Activated naive CD4-positive, alpha-beta T cell treated with Interleukin-2 at 50 U/mL for 16 hours (primary cell): Measurements from ENCODE around the gene LHX5.

Experiments
- DNase-seq: peaks from one replicate; pipeline ENCODE4 v3.0.0-alpha.2; 2020

The LHX5 gene

DNA sequence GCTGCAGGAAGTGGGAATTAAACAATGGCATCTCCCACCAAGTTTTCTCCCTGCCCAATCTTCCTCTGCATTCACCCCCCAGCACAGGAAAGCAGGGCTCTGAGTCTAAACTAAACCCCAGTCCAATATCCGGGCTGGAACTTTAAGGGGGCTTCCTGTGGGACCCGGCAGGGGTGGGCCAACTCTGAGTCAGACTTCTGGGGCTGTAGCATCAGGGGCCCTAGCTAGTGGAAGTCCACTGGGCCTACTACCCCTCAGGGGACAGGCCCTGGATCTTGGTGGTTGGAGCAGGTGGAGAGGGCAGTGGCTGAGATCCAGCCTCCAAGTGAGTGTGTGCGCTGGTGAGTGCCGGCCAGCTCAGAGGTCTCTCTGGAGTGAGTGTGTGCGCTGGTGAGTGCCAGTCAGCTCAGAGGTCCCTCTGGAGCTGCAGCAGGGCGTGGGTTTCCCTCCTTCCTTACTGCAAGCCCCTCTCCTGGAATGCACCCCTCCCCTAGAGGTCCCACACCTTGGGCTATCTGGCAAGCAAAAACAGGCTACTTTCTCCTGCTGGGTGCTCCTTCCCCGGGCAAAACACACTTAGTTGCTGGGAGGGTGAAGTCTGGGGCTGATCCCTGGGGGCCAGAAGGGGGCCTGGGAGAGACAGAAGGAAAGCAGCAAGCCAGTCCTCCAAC is 5.6 kb upstream of the LHX5 start:
- no peak for DNase-seq

DNA sequence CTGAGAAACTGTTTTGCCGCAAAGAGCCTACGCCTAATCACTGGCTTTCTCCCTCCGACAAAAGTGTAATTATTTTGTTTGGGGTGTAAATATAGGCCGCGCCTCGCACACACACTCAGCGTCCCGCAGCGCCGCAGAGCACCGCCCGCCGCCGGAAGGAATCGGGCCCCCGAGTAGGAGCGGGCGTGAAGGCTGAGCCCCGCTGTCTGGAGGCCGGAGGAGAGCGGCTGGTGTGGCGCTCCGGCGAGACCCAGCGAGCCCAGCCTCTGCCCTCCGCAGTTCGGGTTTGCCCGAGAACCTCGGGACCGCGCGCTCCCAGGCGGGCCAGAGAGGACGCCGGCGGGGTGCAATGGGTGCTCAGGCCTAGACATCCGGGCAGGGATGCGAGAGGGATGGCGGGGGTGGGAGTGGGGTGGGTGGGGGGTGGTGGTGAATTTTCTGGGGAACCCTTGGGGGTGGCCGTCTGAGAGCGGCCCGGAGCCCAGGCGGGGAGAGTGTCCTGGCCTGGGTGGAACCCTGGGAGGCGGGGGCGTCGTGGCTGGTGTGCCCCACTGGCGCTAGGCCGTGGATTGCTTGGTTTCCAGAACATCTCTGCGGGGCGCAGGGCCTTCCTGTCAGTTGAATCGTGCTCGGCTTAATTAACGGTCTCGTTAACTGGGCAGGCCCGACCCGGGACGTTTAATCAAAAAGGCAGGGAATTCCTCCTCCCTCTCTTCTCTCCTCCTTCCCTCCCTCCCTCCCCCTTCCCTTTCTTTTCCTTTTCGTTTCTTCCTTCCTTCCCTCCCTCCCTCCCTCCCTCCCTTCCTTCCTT is 4.7 kb upstream of the LHX5 start:
- no peak for DNase-seq

DNA sequence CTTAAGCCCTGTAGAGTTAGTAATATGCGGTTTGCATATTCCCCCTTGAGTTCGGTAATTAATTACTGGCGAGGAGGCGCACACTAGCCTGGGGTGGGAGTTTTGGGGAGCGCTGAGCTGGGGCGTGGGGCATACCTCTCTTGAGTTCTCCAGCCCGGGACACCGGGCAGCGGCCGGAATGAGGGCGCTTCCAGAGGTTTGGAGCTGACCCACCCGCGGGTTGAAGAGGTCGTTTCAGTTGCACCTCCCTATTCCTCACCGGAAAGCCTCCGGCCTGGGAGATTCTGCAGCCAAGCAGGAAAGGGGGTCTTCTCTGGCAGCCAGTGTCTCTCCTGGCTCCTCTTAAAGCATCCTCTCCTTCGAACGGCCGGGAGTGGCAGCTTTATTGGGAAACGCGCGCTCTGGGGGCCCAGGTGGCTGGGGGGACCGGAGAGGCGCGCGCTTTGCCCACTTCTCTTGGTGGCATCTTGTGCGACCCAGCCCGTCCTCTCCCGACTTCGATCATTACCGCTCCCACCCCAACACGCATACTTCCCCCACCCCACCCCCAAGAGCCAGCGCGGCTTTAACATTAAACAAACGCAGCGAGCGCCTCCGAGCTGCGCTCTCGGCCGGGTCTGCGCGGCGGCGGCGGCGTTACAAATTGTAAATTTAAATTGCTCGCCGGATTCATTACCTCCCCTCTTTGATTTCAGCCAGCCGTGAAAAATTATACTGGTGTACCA is 3.9 kb upstream of the LHX5 start:
- no peak for DNase-seq

DNA sequence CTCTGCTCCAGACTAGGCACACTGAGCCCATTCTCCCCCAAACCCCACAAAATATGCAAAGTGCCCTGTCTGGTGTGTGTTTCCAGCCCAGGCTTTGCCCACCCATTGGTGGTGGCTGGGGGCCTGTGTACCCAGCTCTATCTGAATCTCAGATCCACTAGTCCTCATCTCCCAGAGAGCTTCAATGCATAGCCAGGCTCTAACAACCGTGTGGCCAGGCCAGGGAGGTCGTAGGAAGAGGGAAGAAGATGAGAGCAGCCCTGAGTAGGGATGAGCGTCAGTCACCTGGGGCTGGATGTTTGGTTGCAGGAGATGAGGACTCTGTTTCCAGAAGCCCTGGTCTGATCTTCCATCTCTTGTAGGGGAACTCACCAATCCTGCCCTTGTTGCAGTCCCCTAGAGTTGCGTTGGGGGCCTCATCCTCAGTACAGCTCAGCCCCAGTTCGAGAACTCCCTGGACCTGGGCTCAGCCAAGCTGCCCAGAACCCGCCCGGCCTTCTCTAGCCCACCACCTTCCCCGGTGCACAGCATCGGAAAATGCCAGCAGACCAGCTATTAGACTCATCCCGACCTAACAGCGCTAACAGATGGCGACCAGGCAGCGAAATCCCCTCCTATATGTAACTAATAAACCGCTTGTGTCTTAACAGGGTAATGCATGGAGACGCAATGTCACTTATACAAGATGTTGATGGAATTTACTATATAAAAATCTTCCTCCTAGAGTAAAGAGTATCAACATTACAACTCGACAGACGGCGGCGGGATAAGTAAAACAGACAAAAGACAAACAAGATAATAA is 3.2 kb upstream of the LHX5 start:
- no peak for DNase-seq

DNA sequence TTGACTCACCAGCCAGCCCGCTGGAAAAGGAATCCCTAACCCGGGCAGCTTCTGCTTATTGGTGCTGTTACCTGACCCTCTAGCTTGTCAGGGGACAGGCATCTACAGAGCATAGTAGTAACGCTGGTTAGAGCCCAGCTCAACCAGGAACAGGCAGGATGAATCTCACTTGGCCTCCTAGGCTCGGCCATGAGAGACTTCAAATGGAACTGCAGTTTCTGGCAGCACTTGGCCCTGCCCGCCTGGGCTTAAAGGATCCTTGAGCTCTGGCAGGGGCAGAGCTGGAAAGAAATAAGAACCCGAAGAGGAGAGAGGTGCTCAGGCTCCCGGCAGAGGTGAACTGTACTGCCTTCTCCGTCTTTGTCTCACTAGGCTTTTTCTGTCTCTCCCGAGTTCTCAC is 2.3 kb upstream of the LHX5 start:
- no peak for DNase-seq

DNA sequence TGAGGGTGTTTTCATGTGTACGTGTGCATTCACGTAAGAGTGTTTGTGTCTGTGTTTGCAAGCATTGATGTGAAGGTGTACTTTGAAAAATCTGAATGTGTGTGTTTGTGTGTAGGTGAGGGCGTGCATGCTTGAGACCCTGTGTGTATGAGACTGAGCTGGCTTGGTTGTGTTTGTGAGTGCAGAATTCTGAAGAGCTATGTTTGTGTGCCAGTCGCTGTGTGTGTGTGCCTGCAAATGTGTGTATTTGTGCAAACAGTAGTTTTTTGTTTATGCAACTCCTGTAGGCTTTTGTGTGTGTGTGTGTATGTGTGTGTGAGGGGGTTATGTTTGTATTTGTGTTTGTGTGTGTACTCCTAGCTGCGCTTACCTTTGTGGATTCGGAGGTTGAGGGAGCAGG is 1.7 kb upstream of the LHX5 start:
- DNase-seq, result no peak

DNA sequence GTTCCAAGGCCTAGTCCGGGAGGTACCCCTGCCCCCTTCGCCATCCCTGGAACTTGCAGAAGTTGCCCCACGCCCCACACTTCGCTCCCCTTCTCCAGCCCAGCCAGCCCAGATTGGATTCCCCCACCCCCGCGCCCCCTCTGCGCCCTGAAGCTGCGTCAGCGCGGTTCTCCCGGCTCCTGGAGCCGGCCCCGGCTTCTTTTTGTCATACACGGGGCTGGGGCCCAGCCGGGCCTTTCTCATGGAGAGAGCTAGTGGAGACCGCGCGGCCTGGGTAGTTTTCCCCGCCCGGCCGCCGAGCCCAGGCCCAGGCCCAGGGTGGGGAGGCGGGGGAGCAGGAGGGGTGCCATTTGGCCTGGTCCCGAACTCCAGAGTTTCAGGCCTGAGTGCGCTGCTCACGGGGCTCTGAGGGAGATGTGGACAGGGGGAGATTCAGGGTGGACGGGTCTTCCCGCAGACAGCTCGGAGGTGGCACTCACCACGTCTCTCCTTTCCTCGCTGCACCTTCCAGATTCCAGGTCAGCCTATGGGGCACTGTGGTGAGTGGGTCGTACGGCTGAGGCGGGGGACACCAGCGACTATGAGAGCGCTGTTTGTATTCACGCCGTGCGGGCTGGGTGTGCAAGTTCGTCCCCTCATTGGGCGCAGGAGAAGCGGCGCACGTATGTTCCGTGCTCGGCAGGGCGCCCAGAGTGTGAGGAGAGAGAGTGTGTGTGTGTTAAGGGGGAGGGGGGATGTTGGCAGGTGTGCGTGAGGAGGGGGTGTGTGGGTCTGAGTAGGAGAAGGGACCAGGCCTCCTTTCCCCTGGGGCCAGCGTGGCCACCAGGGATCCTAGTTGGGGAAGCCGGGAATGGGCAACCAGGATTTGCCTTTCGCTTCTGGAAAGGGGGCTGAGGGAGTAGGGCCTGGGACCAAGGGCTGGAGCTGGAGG is 785 bp upstream of the LHX5 start:
- no peak for DNase-seq

DNA sequence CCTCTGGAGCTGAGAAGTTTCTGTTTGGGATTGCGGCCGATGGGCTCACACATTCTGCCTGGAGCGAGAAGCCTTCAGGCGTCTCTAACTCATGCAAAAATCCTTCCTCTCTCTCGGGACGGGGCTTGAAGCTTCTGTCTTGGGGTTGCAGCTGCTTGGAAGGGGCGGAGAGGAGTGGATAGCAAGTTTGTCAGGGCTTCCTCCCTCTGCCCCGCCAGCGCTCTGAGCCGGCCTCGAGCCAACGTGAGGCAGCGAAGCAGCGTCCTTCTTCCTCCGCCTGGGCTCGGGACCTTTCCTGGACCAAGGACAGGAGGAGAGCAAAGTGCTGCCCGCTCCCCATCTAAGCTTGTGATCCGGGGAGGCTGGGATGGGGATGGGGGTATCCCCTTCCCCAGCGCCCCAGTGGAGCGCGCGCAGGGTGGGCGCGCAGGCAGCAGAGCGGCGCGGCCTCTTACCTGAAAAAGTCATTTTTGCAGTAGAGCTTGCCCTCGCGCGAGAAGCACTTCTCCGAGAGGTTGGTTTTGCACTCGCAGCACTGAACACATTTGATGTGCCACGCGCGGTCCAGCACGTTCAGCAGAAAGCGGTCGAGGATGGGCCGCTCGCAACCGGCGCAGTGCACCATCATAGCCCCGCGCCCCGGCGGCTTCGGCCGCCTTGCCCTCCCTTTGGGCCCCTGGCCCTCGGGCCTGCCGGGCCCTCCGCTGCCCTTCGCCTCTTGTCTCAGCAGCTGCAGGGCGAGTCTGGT is 626 bp downstream of the LHX5 start:
- DNase-seq, result no peak

DNA sequence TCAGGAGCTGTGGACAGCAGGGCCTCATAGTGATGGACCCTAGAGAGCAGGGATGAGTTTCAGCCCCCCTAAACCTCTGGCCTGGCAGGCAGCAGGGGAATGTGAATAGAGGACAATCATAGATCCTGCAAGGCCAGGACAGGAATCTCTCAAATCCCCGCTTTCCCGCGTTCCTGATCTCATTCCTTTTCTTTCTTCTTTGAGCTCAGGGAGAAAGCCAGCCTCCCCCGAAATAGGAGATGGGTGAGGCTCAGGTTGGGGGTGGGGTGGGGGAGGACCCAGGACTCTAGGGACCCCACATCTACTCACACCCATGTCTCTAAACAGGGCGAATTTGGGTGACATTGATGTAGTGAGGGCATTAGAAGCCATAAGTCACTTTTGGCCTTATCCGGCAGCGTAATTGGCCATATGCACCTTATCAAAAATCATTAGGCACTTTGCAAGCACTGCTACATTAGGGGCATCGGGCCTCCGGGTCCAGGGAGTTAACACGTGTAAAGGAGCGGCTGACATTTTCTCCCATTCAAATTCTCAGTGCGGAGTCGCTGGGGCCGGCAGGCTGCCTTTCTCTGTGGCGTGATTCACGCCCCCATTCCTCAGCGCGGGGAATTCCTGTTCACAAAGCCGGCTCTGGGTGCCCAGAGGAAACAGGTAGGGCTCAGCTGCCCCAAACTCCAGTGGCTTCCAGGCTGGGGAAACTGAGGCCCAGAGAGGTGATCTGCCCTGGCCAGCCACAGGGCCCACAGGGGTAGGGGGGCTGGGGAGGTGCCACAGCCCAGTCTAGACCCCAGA is 1.5 kb downstream of the LHX5 start:
- no peak for DNase-seq

DNA sequence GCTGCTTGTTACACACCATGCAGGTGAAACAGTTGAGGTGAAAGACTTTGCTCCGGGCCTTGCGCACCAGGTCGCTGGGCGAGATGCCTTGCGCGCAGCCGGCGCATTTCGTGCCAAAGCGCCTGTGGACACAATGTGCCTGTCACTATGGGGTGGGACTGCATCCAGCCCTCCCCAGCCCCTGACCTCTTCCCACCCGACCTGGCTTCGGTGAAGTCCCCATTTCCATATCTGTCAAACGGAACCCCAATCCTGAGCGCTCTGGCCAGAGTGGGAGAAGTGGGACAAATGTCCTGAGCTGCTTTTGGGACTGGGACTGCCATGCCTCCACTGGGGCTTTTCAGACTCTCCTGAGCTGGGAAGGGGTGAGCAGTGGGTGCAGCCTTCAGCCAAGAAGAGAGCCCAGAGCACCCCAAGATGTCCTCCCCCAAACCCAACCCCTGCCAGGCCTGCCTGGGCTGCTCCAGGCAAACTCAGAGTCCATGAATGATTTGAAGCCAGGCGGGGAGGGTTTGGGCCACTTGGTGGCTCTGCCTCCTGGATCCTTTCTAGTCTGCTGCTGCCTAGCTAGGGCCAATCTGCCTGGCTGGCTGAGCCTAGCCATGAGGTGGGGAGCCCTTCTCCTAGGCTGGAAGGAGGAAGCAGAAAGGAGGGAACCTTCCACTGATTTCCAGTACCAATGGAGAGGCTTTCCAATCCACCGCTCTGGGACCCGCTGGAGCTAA is 2.3 kb downstream of the LHX5 start:
- no peak for DNase-seq

DNA sequence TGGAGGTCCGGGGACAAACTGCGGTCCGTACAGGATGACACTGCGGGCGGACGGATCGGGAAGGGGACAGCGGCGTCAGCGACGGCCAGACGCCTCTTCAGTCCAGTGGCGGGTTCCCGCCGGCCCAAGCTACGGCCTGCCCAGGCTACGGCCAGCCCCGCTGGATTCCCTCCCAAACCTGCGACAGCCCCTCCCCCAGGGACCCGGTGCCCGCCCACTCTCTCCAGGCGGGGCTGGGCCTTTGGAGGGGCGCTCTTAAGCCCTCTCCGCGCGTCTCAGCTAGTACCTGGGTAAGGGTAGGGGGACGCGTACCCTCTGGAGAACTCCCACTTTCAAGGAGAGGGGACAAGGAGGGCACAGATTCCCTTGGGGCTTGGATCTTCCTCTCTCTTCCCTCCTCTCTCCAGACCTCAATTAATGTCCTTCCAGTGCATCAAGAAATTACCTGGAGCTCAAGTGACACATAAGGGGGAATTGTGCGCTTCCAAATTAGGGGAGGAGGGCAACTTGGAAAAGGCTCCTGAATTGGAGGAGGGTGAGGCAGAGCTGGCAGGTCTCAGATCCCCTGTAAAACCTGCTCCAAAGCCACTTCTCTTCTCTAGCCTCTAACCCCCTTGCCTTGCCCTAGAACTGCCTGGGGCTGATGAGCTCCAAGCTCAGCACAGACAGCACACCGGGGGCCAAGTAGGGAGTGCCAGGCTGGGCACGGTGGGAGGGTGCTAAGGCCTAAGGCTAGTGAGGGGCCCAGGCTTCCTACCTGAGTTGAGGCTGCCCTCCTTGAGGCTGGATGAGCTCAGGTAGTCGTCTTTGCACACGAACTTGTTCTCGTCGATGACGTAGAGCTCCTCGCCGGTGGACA is 3.1 kb downstream of the LHX5 start:
- no peak for DNase-seq

DNA sequence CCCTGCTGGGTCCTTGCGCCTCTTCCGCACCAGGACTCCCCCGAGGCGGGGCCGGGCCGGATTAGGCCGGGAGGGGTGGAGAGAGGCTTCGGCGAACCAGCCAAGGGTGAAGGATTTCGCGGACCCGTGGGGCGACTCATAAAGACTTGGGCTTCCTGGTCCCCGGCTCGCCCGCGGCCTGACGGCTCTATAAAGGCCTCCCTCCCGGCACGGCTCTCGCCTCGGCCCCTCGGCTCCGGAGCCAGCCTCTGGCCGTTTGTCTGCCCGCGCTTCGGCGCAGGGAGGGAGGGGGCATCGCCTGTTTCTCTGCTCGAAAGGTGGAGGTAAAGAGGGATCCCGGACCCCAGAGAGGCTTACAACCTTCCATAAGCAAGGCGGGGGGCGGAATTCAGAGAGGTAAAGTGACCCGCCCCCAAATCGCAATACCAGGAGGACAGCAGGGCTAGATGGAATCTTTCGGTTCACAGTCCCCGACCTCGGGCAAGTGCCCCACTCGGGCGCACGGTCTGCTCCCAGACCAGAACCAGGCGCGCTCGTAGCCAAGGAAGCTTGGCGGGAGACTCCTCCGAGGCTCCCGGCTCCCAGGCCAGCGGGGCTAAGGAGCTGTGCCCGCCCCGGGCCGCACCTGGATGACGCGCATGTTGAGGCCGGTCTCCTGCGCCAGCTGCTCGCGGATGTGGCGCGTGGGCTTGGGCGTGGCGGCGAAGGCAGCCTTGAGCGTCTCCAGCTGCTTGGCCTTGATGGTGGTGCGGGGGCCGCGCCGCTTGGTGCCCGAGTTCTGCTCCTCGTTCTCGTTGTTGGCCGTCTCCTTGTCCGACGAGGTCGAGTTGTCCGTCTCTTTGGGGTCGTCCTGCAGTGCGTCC is 3.9 kb downstream of the LHX5 start:
- DNase-seq, result no peak

DNA sequence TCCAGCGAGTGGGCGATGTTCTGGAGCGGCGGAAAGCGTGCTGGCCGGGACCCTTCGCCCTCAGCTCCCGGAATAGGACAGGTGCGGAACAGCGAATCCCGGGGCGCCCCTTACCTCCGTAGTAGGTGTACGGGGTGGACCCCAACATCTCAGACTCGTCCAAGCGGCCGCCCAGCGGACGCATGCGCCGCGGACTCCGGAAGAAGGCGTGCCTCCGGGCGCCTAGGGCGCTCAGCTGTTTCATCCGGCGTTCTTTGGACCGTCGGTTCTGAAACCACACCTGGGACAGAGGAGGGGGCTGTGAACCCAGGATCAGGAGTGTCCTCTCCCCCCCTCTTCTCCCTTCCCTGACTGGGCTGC is 4.5 kb downstream of the LHX5 start:
- DNase-seq, result no peak

DNA sequence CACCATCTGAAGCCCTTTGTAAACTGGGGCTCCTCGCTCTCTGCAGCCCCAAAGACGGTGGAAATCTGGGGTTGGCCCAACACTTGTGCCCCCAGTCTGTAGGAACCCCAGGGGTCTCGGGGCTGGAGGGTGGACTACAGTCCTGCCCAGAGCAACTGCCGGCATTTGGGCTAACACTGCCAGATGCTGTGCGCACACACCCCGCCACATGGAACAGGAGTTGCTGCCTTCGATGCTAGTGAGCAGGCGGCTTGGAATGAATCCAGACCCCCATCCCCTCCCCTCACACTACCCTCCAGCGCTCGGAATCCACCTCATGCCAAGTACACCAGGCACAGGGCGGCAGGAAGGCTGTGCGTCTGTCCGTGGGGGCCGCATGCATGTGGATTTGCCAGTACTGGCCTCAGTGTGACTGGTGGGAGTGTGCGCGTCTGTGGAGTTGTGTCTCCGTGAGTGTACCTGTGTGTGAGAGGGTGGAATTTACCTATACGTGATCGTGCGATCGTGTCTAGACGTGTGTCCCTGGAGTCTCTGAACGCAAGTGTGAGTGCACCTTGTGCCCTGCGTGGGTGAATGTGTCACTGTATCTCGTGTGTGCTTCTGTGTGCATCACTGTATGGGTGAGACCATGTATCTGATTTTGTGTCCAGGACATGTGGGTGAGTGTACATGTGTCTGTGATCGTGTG is 5.1 kb downstream of the LHX5 start:
- no peak for DNase-seq

DNA sequence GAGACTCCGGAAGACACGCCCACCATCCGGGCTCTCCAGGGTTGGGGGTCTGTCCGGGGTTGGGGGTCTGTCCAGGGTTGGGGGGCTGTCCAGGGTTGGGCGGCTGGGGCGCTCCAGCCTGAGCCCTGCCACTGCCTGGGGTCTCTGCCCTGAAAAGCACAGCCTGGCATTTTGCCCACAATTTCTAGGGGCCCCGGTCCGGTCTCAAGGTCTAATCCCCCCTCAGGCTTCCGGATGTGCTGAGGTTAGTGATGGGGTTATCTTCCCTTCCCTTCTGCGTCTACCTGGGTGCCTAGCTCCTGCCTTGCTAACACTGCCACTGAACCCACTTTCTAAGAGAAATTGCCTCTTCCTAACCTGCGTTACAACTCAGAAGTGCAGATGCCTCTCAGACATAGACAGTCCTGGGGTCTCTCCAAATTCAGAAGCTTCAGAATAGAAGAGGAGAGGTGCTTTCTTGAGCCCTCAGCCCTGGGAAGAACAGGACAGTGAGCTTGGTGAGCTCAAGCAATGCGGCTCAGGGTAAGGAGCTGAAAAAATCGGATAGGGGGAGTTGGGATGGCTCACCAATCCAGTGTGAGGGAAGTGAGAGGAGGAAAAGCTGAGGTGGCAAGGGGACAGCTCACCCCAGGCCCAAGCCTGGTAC is 5.7 kb downstream of the LHX5 start:
- no peak for DNase-seq
